Ishikawa (cell line): Measurements from ENCODE around the gene DAZAP1.

ENCODE experiments used
- CEBPB ChIP-seq: IDR thresholded peaks from 2 replicates; pipeline ENCODE4 v1.6.1; 2012
- CREB1 ChIP-seq: IDR thresholded peaks from 2 replicates; pipeline ENCODE4 v1.6.1; 2012; ENCODE audit warnings: low read depth
- EGR1 ChIP-seq: IDR thresholded peaks from 2 replicates; pipeline ENCODE4 v1.6.1; 2012
- EP300 ChIP-seq: IDR thresholded peaks from 2 replicates; pipeline ENCODE4 v1.6.1; 2012; ENCODE audit warnings: borderline replicate concordance
- FOXM1 ChIP-seq: IDR thresholded peaks from 2 replicates; pipeline ENCODE4 v1.6.1; 2012; ENCODE audit warnings: low read depth, borderline replicate concordance
- MAX ChIP-seq: IDR thresholded peaks from 2 replicates; pipeline ENCODE4 v1.6.1; 2012
- NFIC ChIP-seq: IDR thresholded peaks from 2 replicates; pipeline ENCODE4 v1.6.1; 2012
- RAD21 ChIP-seq: IDR thresholded peaks from 2 replicates; pipeline ENCODE4 v1.6.1; 2012; ENCODE audit warnings: low read depth
- REST ChIP-seq: IDR thresholded peaks from 2 replicates; pipeline ENCODE4 v1.6.1; 2012; ENCODE audit warnings: low read depth, mild to moderate bottlenecking
- TAF1 ChIP-seq: IDR thresholded peaks from 2 replicates; pipeline ENCODE4 v1.6.1; 2012; ENCODE audit warnings: low read depth, mild to moderate bottlenecking
- TCF12 ChIP-seq: IDR thresholded peaks from 2 replicates; pipeline ENCODE4 v1.6.1; 2012; ENCODE audit warnings: low read depth
- TEAD4 ChIP-seq: IDR thresholded peaks from 2 replicates; pipeline ENCODE4 v1.6.1; 2012
- USF1 ChIP-seq: IDR thresholded peaks from 2 replicates; pipeline ENCODE4 v1.6.1; 2012
- YY1 ChIP-seq: IDR thresholded peaks from 2 replicates; pipeline ENCODE4 v1.6.1; 2012; ENCODE audit warnings: low read depth
- ZBTB7A ChIP-seq: IDR thresholded peaks from 2 replicates; pipeline ENCODE4 v1.6.1; 2012; ENCODE audit warnings: low read depth

DAZAP1 gene

GRCh38 chr19:1366296-1366695 lies 41.1 kb upstream of the DAZAP1 start:
- TF ChIP-seq MAX, result no peak
- no peak for TF ChIP-seq USF1
- no peak for TF ChIP-seq YY1
- TF ChIP-seq RAD21, result no peak
- no peak for TF ChIP-seq TEAD4
- no peak for TF ChIP-seq TCF12
- no peak for TF ChIP-seq TAF1

- TF ChIP-seq ZBTB7A (no peak), USF1 (no peak), TAF1 (no peak), CREB1 (no peak), CEBPB (no peak), RAD21 (no peak), YY1 (no peak), NFIC (no peak)
Observed at GRCh38 chr19:1366899-1367870, 40.2 kb upstream of the DAZAP1 start.

GRCh38 chr19:1369214-1369805 lies 38.1 kb upstream of the DAZAP1 start:
- TF ChIP-seq CREB1, result no peak
- TF ChIP-seq REST, result no peak
- TF ChIP-seq NFIC, result no peak
- TF ChIP-seq USF1, result no peak

- TF ChIP-seq TAF1 (no peak), EGR1 (no peak), NFIC (no peak), RAD21 (no peak), CEBPB (peak; percentile 93), TCF12 (peak; percentile 64; the same call in 1 of the 2 replicates), EP300 (peak; percentile 66), TEAD4 (0 out of 2 replicates have a peak, but pooled peaks have one; percentile 15), CREB1 (no peak), FOXM1 (no peak), ZBTB7A (no peak), MAX (peak; percentile 94), USF1 (peak; percentile 95), YY1 (peak; percentile 20; the same call in 1 of the 2 replicates), REST (no peak)
Observed at GRCh38 chr19:1370579-1371361, 36.6 kb upstream of the DAZAP1 start.
